Measurements from ENCODE around the gene PLEKHN1.

PLEKHN1 gene

GRCh38 chr1:971751-972506 lies 5.6 kb downstream of the PLEKHN1 start:
- Histone ChIP-seq H3K79me2 (ENCODE audit: insufficient read depth, low read length) (no peaks in the 10 kb centered on the region), H3K27me3 (ENCODE audit: insufficient read depth, low read length) (peaks cover 6% of the 10 kb centered on the region; the same call in 1 of the 2 replicates), H3K9me3 (ENCODE audit: low read length) (no peaks in the 10 kb centered on the region), H3K9me2 (ENCODE audit: low read depth, low read length) (no peaks in the 10 kb centered on the region), H3F3A (ENCODE audit: insufficient read depth, low read length) (no peaks in the 10 kb centered on the region), H3K4me2 (ENCODE audit: low read length) (no peak overlapping the region), H3K4me3 (ENCODE audit: low read depth, low read length, poor library complexity, severe bottlenecking) (no peak overlapping the region), H3K4me1 (ENCODE audit: insufficient read depth, low read length, severe bottlenecking) (peaks cover 10% of the 10 kb centered on the region), H2AFZ (ENCODE audit: low read length) (no peak overlapping the region), H3K27ac (ENCODE audit: low read depth, low read length, poor library complexity, severe bottlenecking) (no peak overlapping the region), H3K36me3 (ENCODE audit: insufficient read depth, low read length) (no peaks in the 10 kb centered on the region), H4K20me1 (ENCODE audit: insufficient read depth, low read length) (no peaks in the 10 kb centered on the region), H3K9ac (ENCODE audit: low read length) (no peak overlapping the region)
- TF ChIP-seq, protein P1, sequence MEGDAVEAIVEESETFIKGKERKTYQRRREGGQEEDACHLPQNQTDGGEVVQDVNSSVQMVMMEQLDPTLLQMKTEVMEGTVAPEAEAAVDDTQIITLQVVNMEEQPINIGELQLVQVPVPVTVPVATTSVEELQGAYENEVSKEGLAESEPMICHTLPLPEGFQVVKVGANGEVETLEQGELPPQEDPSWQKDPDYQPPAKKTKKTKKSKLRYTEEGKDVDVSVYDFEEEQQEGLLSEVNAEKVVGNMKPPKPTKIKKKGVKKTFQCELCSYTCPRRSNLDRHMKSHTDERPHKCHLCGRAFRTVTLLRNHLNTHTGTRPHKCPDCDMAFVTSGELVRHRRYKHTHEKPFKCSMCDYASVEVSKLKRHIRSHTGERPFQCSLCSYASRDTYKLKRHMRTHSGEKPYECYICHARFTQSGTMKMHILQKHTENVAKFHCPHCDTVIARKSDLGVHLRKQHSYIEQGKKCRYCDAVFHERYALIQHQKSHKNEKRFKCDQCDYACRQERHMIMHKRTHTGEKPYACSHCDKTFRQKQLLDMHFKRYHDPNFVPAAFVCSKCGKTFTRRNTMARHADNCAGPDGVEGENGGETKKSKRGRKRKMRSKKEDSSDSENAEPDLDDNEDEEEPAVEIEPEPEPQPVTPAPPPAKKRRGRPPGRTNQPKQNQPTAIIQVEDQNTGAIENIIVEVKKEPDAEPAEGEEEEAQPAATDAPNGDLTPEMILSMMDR (IDR thresholded peaks at IDR 0.05; ENCODE audit: low read length), result no peak
- TF ChIP-seq EZH2 (IDR thresholded peaks at IDR 0.05; ENCODE audit: borderline replicate concordance, low read length), result no peak

DNA sequence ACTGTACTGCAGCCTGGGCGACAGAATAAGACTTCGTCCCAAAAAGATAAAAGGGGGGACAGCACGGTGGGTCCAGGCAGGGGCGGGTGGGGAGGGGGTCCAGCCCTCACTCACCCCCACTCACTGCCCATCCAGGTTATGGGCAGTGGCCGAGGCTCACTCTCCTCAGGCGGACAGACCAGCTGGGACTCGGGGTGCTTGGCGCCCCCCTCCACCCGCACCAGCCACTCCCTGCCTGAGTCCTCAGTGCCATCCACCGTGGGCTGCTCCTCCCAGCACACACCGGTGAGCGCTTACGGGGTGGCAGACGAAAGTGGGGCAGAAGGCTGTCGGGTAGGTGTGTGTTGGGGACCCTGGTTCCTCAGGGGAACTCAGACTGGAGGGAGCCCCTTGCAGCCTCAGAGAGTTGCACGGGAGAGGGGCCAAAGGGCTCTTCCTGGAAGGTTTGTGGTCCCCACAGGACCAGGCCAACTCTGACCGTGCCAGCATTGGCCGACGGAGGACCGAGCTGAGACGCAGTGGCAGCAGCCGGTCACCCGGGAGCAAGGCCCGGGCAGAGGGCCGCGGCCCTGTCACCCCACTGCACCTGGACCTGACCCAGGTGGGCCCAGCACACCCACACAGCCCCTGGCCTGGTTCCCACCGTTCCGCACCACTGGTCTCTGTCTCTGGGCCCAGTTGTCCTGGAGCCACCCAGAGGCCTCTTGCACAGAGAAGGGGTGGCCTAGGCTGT lies 6.6 kb downstream of the PLEKHN1 start:
- no peak for TF ChIP-seq EZH2 (IDR thresholded peaks at IDR 0.05; ENCODE audit: borderline replicate concordance, low read length)
- TF ChIP-seq, protein P1 (IDR thresholded peaks at IDR 0.05; ENCODE audit: low read length), result no peak

DNA sequence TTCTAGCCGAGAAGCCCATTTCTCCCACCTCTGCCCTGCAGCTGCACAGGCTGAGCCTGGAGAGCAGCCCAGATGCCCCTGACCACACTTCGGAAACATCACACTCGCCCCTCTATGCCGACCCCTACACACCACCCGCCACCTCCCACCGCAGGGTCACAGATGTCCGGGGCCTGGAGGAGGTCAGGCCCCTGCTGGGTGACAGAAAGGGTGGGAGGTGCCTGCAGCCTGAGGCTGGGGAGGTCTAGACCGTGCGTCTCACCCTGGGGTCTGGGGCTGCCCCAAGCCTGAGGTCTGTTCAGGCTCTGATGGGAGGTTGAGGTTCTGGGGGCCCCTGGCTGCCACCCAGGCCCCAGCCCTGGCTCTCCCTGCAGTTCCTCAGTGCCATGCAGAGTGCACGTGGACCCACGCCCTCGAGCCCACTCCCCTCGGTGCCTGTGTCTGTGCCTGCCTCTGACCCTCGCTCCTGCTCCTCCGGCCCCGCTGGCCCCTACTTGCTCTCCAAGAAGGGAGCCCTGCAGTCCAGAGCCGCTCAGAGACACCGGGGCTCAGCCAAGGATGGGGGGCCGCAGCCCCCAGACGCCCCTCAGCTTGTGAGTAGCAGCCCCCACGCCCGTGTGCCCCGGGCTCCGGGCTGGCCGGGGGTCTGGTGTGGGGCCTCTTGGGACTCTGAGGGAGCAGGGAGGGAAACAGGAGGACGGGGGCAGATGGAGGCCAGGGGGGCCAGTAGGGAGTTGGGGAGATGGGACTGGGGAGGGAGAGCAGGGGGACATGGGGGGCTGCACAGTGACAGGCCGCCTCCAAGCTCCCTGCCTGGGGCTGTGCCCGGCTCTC lies 7.4 kb downstream of the PLEKHN1 start:
- Histone ChIP-seq H3K9me2 (ENCODE audit: low read depth, low read length) (no peaks in the 10 kb centered on the region), H3K27ac (ENCODE audit: low read depth, low read length, poor library complexity, severe bottlenecking) (no peak overlapping the region), H3K4me2 (ENCODE audit: low read length) (no peak overlapping the region), H3K4me3 (ENCODE audit: low read depth, low read length, poor library complexity, severe bottlenecking) (no peak overlapping the region), H3K27me3 (ENCODE audit: insufficient read depth, low read length) (peaks cover 6% of the 10 kb centered on the region; the same call in 1 of the 2 replicates), H3K4me1 (ENCODE audit: insufficient read depth, low read length, severe bottlenecking) (peaks cover 7% of the 10 kb centered on the region), H3K79me2 (ENCODE audit: insufficient read depth, low read length) (no peaks in the 10 kb centered on the region), H2AFZ (ENCODE audit: low read length) (no peak overlapping the region), H3K9me3 (ENCODE audit: low read length) (no peaks in the 10 kb centered on the region), H3F3A (ENCODE audit: insufficient read depth, low read length) (no peaks in the 10 kb centered on the region), H3K36me3 (ENCODE audit: insufficient read depth, low read length) (no peaks in the 10 kb centered on the region), H4K20me1 (ENCODE audit: insufficient read depth, low read length) (no peaks in the 10 kb centered on the region), H3K9ac (ENCODE audit: low read length) (no peak overlapping the region)
- TF ChIP-seq, protein P1 (IDR thresholded peaks at IDR 0.05; ENCODE audit: low read length), result no peak
- no peak for TF ChIP-seq EZH2 (IDR thresholded peaks at IDR 0.05; ENCODE audit: borderline replicate concordance, low read length)

More for the DNA sequence above, 6.6 kb downstream of the PLEKHN1 start:
- H2AFZ ChIP-seq (ENCODE audit: low read length), result no peak overlapping the region
- H3K27me3 ChIP-seq (ENCODE audit: insufficient read depth, low read length), result peaks cover 6% of the 10 kb centered on the region; the same call in 1 of the 2 replicates
- H3K4me3 ChIP-seq (ENCODE audit: low read depth, low read length, poor library complexity, severe bottlenecking), result no peak overlapping the region
- H3K36me3 ChIP-seq (ENCODE audit: insufficient read depth, low read length), result no peaks in the 10 kb centered on the region
- no peaks in the 10 kb centered on the region for H4K20me1 ChIP-seq (ENCODE audit: insufficient read depth, low read length)
- no peaks in the 10 kb centered on the region for H3F3A ChIP-seq (ENCODE audit: insufficient read depth, low read length)
- peaks cover 7% of the 10 kb centered on the region for H3K4me1 ChIP-seq (ENCODE audit: insufficient read depth, low read length, severe bottlenecking)
- H3K9ac ChIP-seq (ENCODE audit: low read length), result no peak overlapping the region
- H3K9me2 ChIP-seq (ENCODE audit: low read depth, low read length), result no peaks in the 10 kb centered on the region
- H3K4me2 ChIP-seq (ENCODE audit: low read length), result no peak overlapping the region
- no peak overlapping the region for H3K27ac ChIP-seq (ENCODE audit: low read depth, low read length, poor library complexity, severe bottlenecking)
- no peaks in the 10 kb centered on the region for H3K79me2 ChIP-seq (ENCODE audit: insufficient read depth, low read length)
- no peaks in the 10 kb centered on the region for H3K9me3 ChIP-seq (ENCODE audit: low read length)
